Fibroblast of lung (primary cell): ENCODE measurements around the gene MPRIP.

Experiments
- CTCF ChIP-seq, 2 donors: IDR thresholded peaks in 1 of 2; conservative IDR thresholded peaks in 1 of 2; 1 replicate in 1 of 2; 2 replicates in 1 of 2; pipeline ENCODE4 v1.5.1; 2011 to 2012; ENCODE audit warnings: low read length in 2 of 2, control low read depth in 1 of 2, inconsistent platforms in 1 of 2, low read depth in 1 of 2, mild to moderate bottlenecking in 1 of 2
- EZH2 ChIP-seq: IDR thresholded peaks from 2 replicates; pipeline ENCODE4 v1.5.1; 2012; ENCODE audit warnings: low read length, control low read depth, mild to moderate bottlenecking; ENCODE audit errors: missing control alignments

GRCh38 chr17:17084317-17084835 is 42.1 kb downstream of the MPRIP start:
- TF ChIP-seq CTCF (conservative IDR thresholded peaks at IDR 0.05 in 1 of 2, IDR thresholded peaks at IDR 0.05 in 1 of 2; ENCODE audit: low read depth in 1 of 2, low read length in 2 of 2) (no peak), EZH2 (no peak)
